GM18508 (cell line): ENCODE data around the gene BMPR1B.
"Not testable (repeated sequence)": the region's sequence is repeated elsewhere in the genome, so short reads cannot be mapped to it uniquely, and the experiment has no call there.

Source experiments
- ATAC-seq: cut with Tn5 transposase; IDR thresholded peaks from one replicate; pipeline ENCODE4 v1.9.1; 2021; ENCODE audit warnings: moderate number of reproducible peaks; ENCODE audit not compliant: insufficient read depth, unreplicated experiment

The BMPR1B gene

DNA sequence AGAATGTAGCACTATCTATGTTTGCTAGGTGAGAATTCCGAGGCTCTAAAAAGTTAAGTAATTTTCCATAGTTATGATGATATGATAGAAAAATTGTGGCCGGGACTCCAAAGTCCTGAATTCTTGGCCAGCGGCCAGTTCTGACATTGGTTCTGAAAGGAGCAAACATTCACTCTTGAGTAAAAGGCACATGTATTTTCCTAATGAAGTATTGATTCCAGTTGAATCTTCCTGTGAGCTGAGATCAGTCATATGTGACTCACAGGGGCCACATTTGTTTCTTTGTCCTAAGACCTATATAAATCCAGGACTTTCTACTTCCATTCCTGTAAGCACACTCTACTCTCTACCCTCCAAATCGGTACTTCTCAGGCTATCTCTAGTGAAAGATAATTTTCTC lies 349.9 kb downstream of the BMPR1B start:
- ATAC-seq, result no peak

DNA sequence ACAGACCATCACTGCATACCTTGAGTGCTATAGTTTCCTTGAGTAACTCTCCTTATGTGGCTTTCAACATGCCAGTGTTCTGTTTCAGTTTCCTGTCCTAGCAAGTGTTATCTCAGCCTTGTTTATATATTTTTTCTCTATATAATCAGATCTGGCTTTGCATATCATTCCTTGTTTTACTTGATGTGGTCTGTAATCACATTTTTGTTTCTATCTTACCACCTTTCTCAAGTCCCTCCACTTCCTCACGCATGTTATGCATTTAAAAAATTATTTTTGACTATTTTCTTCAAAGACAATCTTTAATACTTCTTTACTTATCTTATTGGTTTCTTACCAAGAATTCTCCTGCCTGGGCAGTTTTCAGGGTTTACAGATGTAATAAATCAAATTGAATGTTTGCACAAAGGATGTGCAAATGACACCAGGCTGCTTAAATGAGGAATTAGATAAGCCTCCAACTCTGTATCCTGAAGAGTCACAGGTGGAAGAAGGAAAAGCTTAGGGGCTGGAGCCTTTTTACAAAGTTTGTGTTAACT lies 351.2 kb downstream of the BMPR1B start:
- no peak for ATAC-seq

- ATAC-seq, result no peak
Observed at GRCh38 chr4:95114521-95114920, 356.8 kb downstream of the BMPR1B start.

- no peak for ATAC-seq
Observed at GRCh38 chr4:95118497-95118896, 360.7 kb downstream of the BMPR1B start.

GRCh38 chr4:95120456-95120855 lies 362.7 kb downstream of the BMPR1B start:
- ATAC-seq, result no peak

- no peak for ATAC-seq
Observed at GRCh38 chr4:95122001-95122400, 364.2 kb downstream of the BMPR1B start.

- no peak for ATAC-seq
Observed at GRCh38 chr4:95124906-95125504, 367.2 kb downstream of the BMPR1B start.

DNA sequence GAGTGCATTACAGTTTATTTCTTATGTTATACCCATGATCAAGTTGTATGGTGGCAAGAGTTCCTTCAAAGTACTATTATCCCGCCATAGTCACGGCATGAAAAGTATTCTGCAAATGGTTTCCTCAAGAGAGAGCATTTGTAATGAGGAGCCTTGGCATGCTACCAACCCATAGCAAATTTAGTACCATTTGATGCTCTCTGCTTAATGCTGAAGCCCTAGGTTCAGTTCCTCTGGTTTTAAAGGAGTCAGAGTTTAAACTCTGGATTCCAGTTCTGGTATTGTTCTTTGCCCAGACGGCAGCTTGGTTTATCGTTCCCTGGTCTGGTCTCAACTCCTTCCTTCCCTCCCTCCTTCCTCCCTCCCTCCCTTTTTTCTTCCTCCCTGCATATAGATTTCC lies 371.3 kb downstream of the BMPR1B start:
- no peak for ATAC-seq

DNA sequence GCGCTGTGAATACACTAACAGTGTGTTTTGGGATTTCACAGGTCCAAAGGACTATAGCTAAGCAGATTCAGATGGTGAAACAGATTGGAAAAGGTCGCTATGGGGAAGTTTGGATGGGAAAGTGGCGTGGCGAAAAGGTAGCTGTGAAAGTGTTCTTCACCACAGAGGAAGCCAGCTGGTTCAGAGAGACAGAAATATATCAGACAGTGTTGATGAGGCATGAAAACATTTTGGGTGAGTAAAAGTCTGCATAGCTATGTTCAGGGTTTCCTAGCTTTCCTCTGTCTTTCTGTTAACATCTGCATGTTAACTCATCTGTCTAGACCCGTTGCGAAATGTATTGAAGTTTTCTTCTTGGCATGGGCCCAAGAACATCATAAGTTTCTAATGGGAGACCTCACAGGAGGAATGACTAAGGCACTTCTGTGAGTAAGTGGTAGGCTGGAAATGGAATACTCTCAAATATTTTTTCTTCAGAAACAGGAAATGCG lies 372.1 kb downstream of the BMPR1B start:
- no peak for ATAC-seq

- not testable (repeated sequence) for ATAC-seq
Observed at GRCh38 chr4:95134016-95134415, 376.3 kb downstream of the BMPR1B start.

- ATAC-seq, result not testable (repeated sequence)
Observed at GRCh38 chr4:95139424-95139823, 381.7 kb downstream of the BMPR1B start.

DNA sequence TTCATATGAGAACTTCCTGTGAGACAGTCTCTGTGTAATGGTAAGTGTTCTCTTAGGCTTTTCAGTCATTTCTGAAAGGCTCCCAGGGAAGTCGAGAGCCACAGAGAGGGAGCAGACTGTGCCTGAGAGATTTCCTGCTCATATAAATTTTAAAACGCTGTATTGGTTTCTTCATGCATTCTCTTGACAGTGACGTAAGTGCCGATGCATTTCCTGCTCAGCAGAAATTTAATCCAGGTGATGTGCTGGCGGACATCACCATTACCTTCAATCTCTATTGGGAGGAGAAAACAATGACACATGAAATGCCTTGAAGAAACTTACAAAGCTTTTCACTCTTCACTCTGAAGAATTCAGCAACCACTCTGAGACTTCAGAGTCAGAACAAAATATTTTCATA lies 383.6 kb downstream of the BMPR1B start:
- ATAC-seq, result no peak

- ATAC-seq, result no peak
Observed at GRCh38 chr4:95142932-95143331, 385.2 kb downstream of the BMPR1B start.

DNA sequence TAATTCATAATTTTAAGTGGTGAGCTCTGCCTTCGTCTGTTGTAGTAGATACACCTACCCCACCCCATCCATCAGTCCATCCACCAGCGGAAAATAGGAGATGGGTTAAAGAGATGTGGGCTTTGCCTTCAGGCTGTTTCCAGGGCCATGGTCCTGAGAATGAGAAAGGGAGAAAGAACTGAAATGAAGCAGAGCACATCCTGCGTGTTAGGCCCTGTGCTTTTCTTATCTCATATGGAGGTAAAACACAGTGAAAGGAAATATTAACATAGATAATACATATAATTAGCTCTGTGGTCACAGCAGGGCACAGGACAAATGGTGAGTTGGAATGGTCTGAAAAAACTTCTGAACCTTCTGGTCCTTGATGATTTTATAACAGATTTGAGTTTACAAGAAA lies 393.5 kb downstream of the BMPR1B start:
- ATAC-seq, result no peak

DNA sequence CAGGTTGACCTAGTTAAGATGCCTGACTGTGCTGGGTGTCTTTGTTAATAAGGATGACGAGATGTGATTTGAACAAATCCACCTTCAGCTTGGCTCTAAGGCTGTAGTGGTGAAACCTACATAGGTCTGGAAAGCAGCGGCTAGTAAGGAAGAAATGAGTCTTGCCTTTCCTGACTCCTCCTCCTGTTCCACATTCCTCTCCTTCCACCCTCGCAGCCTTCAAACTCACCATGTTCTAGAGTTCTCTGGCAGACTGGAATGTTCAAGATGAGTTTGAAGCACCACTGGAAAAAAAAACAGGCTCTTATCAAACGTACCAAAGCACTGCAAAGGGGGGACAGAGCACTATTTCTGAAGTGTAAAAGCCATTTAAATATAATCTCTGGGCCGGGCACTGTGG lies 395.4 kb downstream of the BMPR1B start:
- no peak for ATAC-seq

- ATAC-seq, result no peak
Observed at GRCh38 chr4:95155759-95156451, 398.1 kb downstream of the BMPR1B start.

DNA sequence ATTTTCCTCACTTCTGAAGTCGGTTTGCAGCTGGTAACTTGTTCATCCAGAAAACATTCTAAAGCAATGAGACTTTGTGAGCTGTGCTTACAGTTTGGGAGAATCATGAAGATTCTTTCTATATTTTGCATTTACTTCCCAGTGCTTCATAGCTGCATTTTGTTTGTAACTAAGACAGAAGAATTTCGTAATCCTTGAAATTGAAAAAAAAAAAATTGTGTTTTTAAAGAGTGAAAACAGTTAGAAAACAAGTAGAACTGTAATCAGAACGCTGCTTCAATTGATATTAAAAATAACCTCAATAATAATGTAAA lies 398.7 kb downstream of the BMPR1B start:
- ATAC-seq, result no peak

- no peak for ATAC-seq
Observed at GRCh38 chr4:95157596-95157995, 399.8 kb downstream of the BMPR1B start.

GRCh38 chr4:95158045-95158444 lies 400.3 kb downstream of the BMPR1B start:
- no peak for ATAC-seq

GRCh38 chr4:95158626-95159025 lies 400.9 kb downstream of the BMPR1B start:
- ATAC-seq, result no peak

- ATAC-seq, result no peak
Observed at GRCh38 chr4:95159384-95159783, 401.6 kb downstream of the BMPR1B start.
